IMR-90 (cell line): Measurements from ENCODE around the gene FGGY. TPM values are rescaled to one million over a fixed set of nuclear protein-coding genes. Genes with fewer than 3 reads are reported as not detected.

Experiments used
- ATAC-seq: fragments of 200-7000 bp; cut with Tn5 transposase; 2 replicates; pipeline ENCODE4 v1.9.1; 2020; ENCODE audit warnings: low read depth, mild to moderate bottlenecking, moderate library complexity
- BruUV-seq: library from RNA; stranded (reverse); fragments of 400-500 nt; replicated peaks from 2 replicates; lab custom pipeline; 2021; lab: Mats Ljungman, UMichigan
- CTCF ChIA-PET: fragments of 300-600 bp; formaldehyde crosslinking; extraction: SDS; loops from one replicate; lab custom pipeline; 2021; ENCODE audit warnings: antibody characterized with exemption; lab: Yijun Ruan, JAX
- POLR2A ChIA-PET: fragments of 300-600 bp; sonication (Branson Sonifier 250); formaldehyde crosslinking; loops from one replicate; lab custom pipeline; 2022; ENCODE audit warnings: antibody characterized with exemption; ENCODE audit not compliant: unreplicated experiment; lab: Charles Lee
- DNase-seq: peaks from one replicate; pipeline ENCODE4 v3.0.0; 2013
- H2AFZ ChIP-seq: replicated peaks from 2 replicates; pipeline ENCODE3; 2013; ENCODE audit warnings: low read length, mild to moderate bottlenecking; ENCODE audit not compliant: poor library complexity
- H2AK5ac ChIP-seq: 2 replicates; pipeline ENCODE4 v1.6.1; 2013; ENCODE audit warnings: low read depth, low read length, inconsistent platforms
- H2AK9ac ChIP-seq: replicated peaks from 2 replicates; pipeline ENCODE3; 2013; ENCODE audit warnings: mild to moderate bottlenecking, low read depth, low read length, moderate library complexity; ENCODE audit not compliant: poor library complexity
- H2BK120ac ChIP-seq: 2 replicates; pipeline ENCODE4 v1.6.1; 2013; ENCODE audit warnings: low read depth, low read length, inconsistent platforms
- H2BK15ac ChIP-seq: 3 replicates; pipeline ENCODE4 v1.6.1; 2013; ENCODE audit warnings: low read depth, low read length, inconsistent platforms
- H2BK20ac ChIP-seq: 2 replicates; pipeline ENCODE4 v1.6.1; 2013; ENCODE audit warnings: low read depth, mild to moderate bottlenecking, inconsistent platforms, low read length, moderate library complexity
- H2BK5ac ChIP-seq: 2 replicates; pipeline ENCODE4 v1.6.1; 2013; ENCODE audit warnings: mild to moderate bottlenecking, low read depth, low read length, inconsistent platforms; ENCODE audit not compliant: poor library complexity, severe bottlenecking
- H3K14ac ChIP-seq: replicated peaks from 2 replicates; pipeline ENCODE4 v1.6.1; 2013; ENCODE audit warnings: low read depth, low read length, inconsistent platforms
- H3K18ac ChIP-seq: 2 replicates; pipeline ENCODE4 v1.6.1; 2013; ENCODE audit warnings: low read depth, low read length, control low read depth
- H3K23ac ChIP-seq: 2 replicates; pipeline ENCODE4 v1.6.1; 2013; ENCODE audit warnings: low read depth, low read length, inconsistent platforms
- H3K27ac ChIP-seq: 2 replicates; pipeline ENCODE4 v1.5.1; 2013; ENCODE audit warnings: mild to moderate bottlenecking, control low read depth, low read length; ENCODE audit not compliant: insufficient read depth
- H3K27me3 ChIP-seq: 2 replicates; pipeline ENCODE4 v1.6.1; 2013; ENCODE audit warnings: low read length; ENCODE audit not compliant: control insufficient read depth, insufficient read depth
- H3K36me3 ChIP-seq: 2 replicates; pipeline ENCODE4 v1.6.1; 2013; ENCODE audit warnings: low read length, mixed read lengths; ENCODE audit not compliant: control insufficient read depth, insufficient read depth
- H3K4ac ChIP-seq: 2 replicates; pipeline ENCODE4 v1.6.1; 2013; ENCODE audit warnings: low read depth, low read length, inconsistent platforms
- H3K4me1 ChIP-seq: 2 replicates; pipeline ENCODE4 v1.6.1; 2013; ENCODE audit warnings: low read length, mixed read lengths; ENCODE audit not compliant: control insufficient read depth, insufficient read depth
- H3K4me2 ChIP-seq: 2 replicates; pipeline ENCODE4 v1.6.1; 2013; ENCODE audit warnings: low read depth, mild to moderate bottlenecking, control low read depth, low read length, moderate library complexity
- H3K4me3 ChIP-seq: 2 replicates; pipeline ENCODE4 v1.5.1; 2013; ENCODE audit warnings: low read depth, mild to moderate bottlenecking, control low read depth, low read length, moderate library complexity; ENCODE audit not compliant: insufficient read depth
- H3K56ac ChIP-seq: 2 replicates; pipeline ENCODE4 v1.6.1; 2013; ENCODE audit warnings: low read length, inconsistent platforms; ENCODE audit not compliant: insufficient read depth; ENCODE audit errors: extremely low read depth
- H3K79me1 ChIP-seq, 2 experiments: 2 replicates each; pipeline ENCODE4 v1.6.1; 2013; ENCODE audit warnings: low read length in 2 of 2, inconsistent platforms in 1 of 2, low read depth in 1 of 2
- H3K9ac ChIP-seq: 2 replicates; pipeline ENCODE4 v1.6.1; 2013; ENCODE audit warnings: low read depth, low read length, control low read depth
- H3K9me1 ChIP-seq: 2 replicates; pipeline ENCODE4 v1.6.1; 2013; ENCODE audit warnings: low read length, inconsistent platforms; ENCODE audit not compliant: insufficient read depth
- H3K9me3 ChIP-seq: 2 replicates; pipeline ENCODE4 v1.6.1; 2013; ENCODE audit warnings: low read length; ENCODE audit not compliant: control insufficient read depth, insufficient read depth
- H4K20me1 ChIP-seq: 2 replicates; pipeline ENCODE4 v1.6.1; 2013; ENCODE audit warnings: low read length, inconsistent platforms; ENCODE audit not compliant: insufficient read depth
- H4K5ac ChIP-seq: 2 replicates; pipeline ENCODE4 v1.6.1; 2013; ENCODE audit warnings: mild to moderate bottlenecking, low read depth, low read length, control low read depth
- H4K8ac ChIP-seq, 2 experiments: 2 replicates each; pipeline ENCODE4 v1.6.1; 2013; ENCODE audit warnings: low read depth in 2 of 2, low read length in 2 of 2, control low read depth in 1 of 2, inconsistent platforms in 1 of 2
- H4K91ac ChIP-seq: 2 replicates; pipeline ENCODE4 v1.6.1; 2013; ENCODE audit warnings: low read depth, low read length, inconsistent platforms; ENCODE audit not compliant: insufficient read depth
- BHLHE40 ChIP-seq: fragments of 150-350 bp; IDR thresholded peaks from 2 replicates; pipeline ENCODE4 v1.6.1; 2016; ENCODE audit warnings: mild to moderate bottlenecking, low read depth, low read length
- CEBPB ChIP-seq: IDR thresholded peaks from 2 replicates; pipeline ENCODE4 v1.6.1; 2012; ENCODE audit warnings: low read depth, low read length, improper control_type of control experiment
- CHD1 ChIP-seq: IDR thresholded peaks from 2 replicates; pipeline ENCODE4 v1.6.1; 2012; ENCODE audit warnings: low read depth, low read length, improper control_type of control experiment
- ELK1 ChIP-seq: fragments of 150-350 bp; IDR thresholded peaks from 2 replicates; pipeline ENCODE4 v1.6.1; 2016; ENCODE audit warnings: low read depth, mild to moderate bottlenecking, low read length, moderate library complexity, borderline replicate concordance
- FOS ChIP-seq: fragments of 150-350 bp; IDR thresholded peaks from 2 replicates; pipeline ENCODE4 v1.6.1; 2016; ENCODE audit warnings: low read depth, low read length
- MAFK ChIP-seq: IDR thresholded peaks from 2 replicates; pipeline ENCODE4 v1.6.1; 2012; ENCODE audit warnings: low read depth, low read length, improper control_type of control experiment
- MAZ ChIP-seq: IDR thresholded peaks from 2 replicates; pipeline ENCODE4 v1.6.1; 2012; ENCODE audit warnings: low read depth, mild to moderate bottlenecking, low read length, improper control_type of control experiment, moderate library complexity, borderline replicate concordance
- MXI1 ChIP-seq: IDR thresholded peaks from 2 replicates; pipeline ENCODE4 v1.6.1; 2012; ENCODE audit warnings: low read depth, mild to moderate bottlenecking, low read length, moderate library complexity, borderline replicate concordance
- NFE2L2 ChIP-seq: fragments of 150-350 bp; IDR thresholded peaks from 2 replicates; pipeline ENCODE4 v1.6.1; 2016; ENCODE audit warnings: low read depth, mild to moderate bottlenecking, low read length
- POLR2A ChIP-seq: IDR thresholded peaks from 2 replicates; pipeline ENCODE4 v1.6.1; 2012; ENCODE audit warnings: mild to moderate bottlenecking, low read depth, low read length
- RAD21 ChIP-seq: IDR thresholded peaks from 2 replicates; pipeline ENCODE4 v1.6.1; 2012; ENCODE audit warnings: low read length, improper control_type of control experiment
- RCOR1 ChIP-seq: IDR thresholded peaks from 2 replicates; pipeline ENCODE4 v1.6.1; 2012; ENCODE audit warnings: mild to moderate bottlenecking, low read length, improper control_type of control experiment; ENCODE audit not compliant: insufficient replicate concordance
- RFX5 ChIP-seq: IDR thresholded peaks from 2 replicates; pipeline ENCODE4 v1.8.0; 2012; ENCODE audit warnings: low read depth, mild to moderate bottlenecking, low read length, moderate library complexity
- USF2 ChIP-seq: fragments of 150-350 bp; IDR thresholded peaks from 2 replicates; pipeline ENCODE4 v1.6.1; 2017; ENCODE audit warnings: mild to moderate bottlenecking, antibody characterized with exemption, low read length, low read depth
- WGBS, 2 experiments: methylation state at CpG; one replicate each; pipeline versions ENCODE4 v1.1.5 to v1.1.7; 2013; ENCODE audit warnings: missing lambda C conversion rate in 2 of 2; ENCODE audit not compliant: insufficient read length in 1 of 2; ENCODE audit errors: extremely low coverage in 2 of 2; 5-methylcytosine and 5-hydroxymethylcytosine counted together
- dilution Hi-C: fragments of 300-500 bp; cut with HindIII; formaldehyde crosslinking; loops from one replicate; pipeline ENCODE4 v1.14.3; 2018; ENCODE audit warnings: low sequenced_read_pairs; ENCODE audit not compliant: unreplicated experiment
- in situ Hi-C: fragments of 300-500 bp; cut with MboI; formaldehyde crosslinking; loops from 3 replicates; pipeline ENCODE4 v1.14.3; 2019; ENCODE audit warnings: low sequenced_read_pairs, inconsistent platforms, mixed read lengths
- intact Hi-C: fragments of 100-400 bp; cut with micrococcal nuclease; formaldehyde crosslinking; loops from 2 replicates; pipeline ENCODE4 v1.10.0; 2022
- polyA plus RNA-seq, 3 experiments: library from polyadenylated mRNA; depleted of rRNA; stranded (reverse); fragments of >200 nt; gene quantifications; 2 replicates each; pipeline ENCODE4 v1.2.3, GENCODE V29; 2012; ENCODE audit warnings: low replicate concordance in 1 of 3
- total RNA-seq: library from RNA; depleted of rRNA; stranded (reverse); fragments of >200 nt; gene quantifications from 2 replicates; pipeline ENCODE4 v1.2.3, GENCODE V29; 2012

FGGY gene
- total and polyA plus RNA-seq, 2 of the 4 experiments (the other 2 are of a cell fraction), result 5.6 to 14.0 TPM

GRCh38 chr1:59643526-59643925, 346.6 kb downstream of the FGGY start:
- H2AK5ac ChIP-seq, result no peak overlapping the region
- DNase-seq (no peak), ATAC-seq (no peak)
- no peak overlapping the region for H2AK9ac ChIP-seq
- H3K9ac ChIP-seq, result no peak overlapping the region
- no peak overlapping the region for H3K56ac ChIP-seq
- no peak overlapping the region for H3K4me2 ChIP-seq
- TF ChIP-seq ELK1 (no peak), NFE2L2 (no peak), RCOR1 (no peak), RAD21 (no peak), POLR2A (no peak), FOS (no peak), CEBPB (no peak), CHD1 (no peak), MAFK (no peak), MAZ (no peak), USF2 (no peak), RFX5 (no peak), BHLHE40 (no peak), MXI1 (no peak)
- WGBS, 2 experiments, result no CpG with 5 or more reads among the region's 1 CpG
- H4K91ac ChIP-seq, result no peak overlapping the region
- no peak overlapping the region for H2AFZ ChIP-seq
- no peaks in the 10 kb centered on the region for H3K4me1 ChIP-seq
- H2BK20ac ChIP-seq, result no peak overlapping the region
- dilution Hi-C loops (no loop called here), in situ Hi-C loops (no loop called here), intact Hi-C loops (no loop called here)
- H3K14ac ChIP-seq, result no peak overlapping the region
- CTCF ChIA-PET, result no interaction called here
- no peak overlapping the region for H3K4me3 ChIP-seq
- no TSS peak for BruUV-seq
- no peaks in the 10 kb centered on the region for H3K79me1 ChIP-seq
- H2BK5ac ChIP-seq, result no peak overlapping the region
- no peaks in the 10 kb centered on the region for H3K36me3 ChIP-seq
- H3K9me3 ChIP-seq, result no peaks in the 10 kb centered on the region
- POLR2A ChIA-PET, result no interaction called here
- no peaks in the 10 kb centered on the region for H4K20me1 ChIP-seq
- no peaks in the 10 kb centered on the region for H3K27me3 ChIP-seq
- H3K9me1 ChIP-seq, result no peaks in the 10 kb centered on the region; the same call in 1 of the 2 replicates
- no peak overlapping the region for H2BK120ac ChIP-seq
- no peak overlapping the region for H3K4ac ChIP-seq
- no peak overlapping the region for H3K27ac ChIP-seq
- H4K8ac ChIP-seq, result no peak overlapping the region
- H3K23ac ChIP-seq, result no peak overlapping the region
- no peak overlapping the region for H2BK15ac ChIP-seq
- no peak overlapping the region for H3K18ac ChIP-seq
- H4K5ac ChIP-seq, result no peak overlapping the region
